ENCODE results near the gene SEPTIN12. TPM values are rescaled to one million over a fixed set of nuclear protein-coding genes. Genes with fewer than 3 reads are reported as not detected.

The SEPTIN12 gene
- total RNA-seq, 3 donors from 2014 or later = not detected

DNA sequence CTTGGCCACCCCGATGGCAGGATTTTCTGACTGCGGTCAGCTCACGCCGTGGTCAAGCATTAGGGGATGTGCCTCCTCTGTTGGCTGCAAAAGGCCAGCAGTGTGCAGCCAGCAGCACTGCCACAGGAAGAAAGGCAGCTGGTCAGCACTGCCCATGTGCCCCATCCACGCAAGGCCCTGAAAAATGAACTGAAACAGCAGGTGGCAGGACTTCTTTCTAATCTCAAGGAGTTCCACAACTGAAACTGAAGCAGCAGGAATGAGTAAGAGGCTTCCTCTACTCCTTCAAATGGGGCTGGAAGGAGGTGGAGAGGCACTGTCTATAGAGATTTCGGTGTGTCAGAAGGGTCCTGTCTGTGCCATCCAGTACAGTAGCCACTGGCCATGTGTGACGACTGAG is 24.4 kb downstream of the SEPTIN12 start:
- TF ChIP-seq, protein P1, sequence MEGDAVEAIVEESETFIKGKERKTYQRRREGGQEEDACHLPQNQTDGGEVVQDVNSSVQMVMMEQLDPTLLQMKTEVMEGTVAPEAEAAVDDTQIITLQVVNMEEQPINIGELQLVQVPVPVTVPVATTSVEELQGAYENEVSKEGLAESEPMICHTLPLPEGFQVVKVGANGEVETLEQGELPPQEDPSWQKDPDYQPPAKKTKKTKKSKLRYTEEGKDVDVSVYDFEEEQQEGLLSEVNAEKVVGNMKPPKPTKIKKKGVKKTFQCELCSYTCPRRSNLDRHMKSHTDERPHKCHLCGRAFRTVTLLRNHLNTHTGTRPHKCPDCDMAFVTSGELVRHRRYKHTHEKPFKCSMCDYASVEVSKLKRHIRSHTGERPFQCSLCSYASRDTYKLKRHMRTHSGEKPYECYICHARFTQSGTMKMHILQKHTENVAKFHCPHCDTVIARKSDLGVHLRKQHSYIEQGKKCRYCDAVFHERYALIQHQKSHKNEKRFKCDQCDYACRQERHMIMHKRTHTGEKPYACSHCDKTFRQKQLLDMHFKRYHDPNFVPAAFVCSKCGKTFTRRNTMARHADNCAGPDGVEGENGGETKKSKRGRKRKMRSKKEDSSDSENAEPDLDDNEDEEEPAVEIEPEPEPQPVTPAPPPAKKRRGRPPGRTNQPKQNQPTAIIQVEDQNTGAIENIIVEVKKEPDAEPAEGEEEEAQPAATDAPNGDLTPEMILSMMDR (IDR thresholded peaks at IDR 0.05) = no peak
- no peak for TF ChIP-seq POLR2A (IDR thresholded peaks at IDR 0.05)
- no peak for TF ChIP-seq POLR2AphosphoS5 (IDR thresholded peaks at IDR 0.05)
- H3K4me1 ChIP-seq = peaks cover 6 to 14% of the 10 kb centered on the region in 2 donors
- H3K27ac ChIP-seq = no peak overlapping the region
- DNase-seq (ENCODE audit: low spot score in 2 of 2) = no peak
- H3K9me3 ChIP-seq = no peaks in the 10 kb centered on the region
- H3K27me3 ChIP-seq = no peaks in the 10 kb centered on the region
- intact Hi-C loops (cut with DNase I; ENCODE audit: low total_unique reads) = no loop called here
- peaks cover 11% of the 10 kb centered on the region for H3K36me3 ChIP-seq
- no peak overlapping the region for H3K4me3 ChIP-seq

DNA sequence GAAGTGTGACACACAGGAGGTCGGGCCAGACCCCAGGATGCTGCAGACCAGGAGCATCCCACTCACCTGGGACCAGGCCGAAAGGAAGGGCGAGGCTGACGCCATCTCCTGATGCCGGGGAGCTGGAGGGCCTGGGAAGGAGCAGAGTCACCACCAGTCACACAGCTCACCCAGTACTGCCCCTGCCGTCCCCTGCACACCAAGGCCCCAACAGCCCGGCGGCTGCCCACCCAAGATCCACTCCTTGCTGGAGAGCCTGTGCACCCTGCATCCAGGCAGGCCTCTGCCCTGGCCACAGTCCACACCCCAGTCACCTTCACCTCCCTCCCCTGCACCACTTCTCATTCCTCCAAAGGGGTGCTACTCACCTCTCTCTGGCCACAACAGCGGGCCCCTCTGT is 25.9 kb downstream of the SEPTIN12 start:
- H3K4me1 ChIP-seq = peaks cover 6 to 14% of the 10 kb centered on the region in 2 donors
- H3K9me3 ChIP-seq = no peaks in the 10 kb centered on the region
- no peak overlapping the region for H3K4me3 ChIP-seq
- DNase-seq (ENCODE audit: low spot score in 2 of 2) = no peak
- H3K27me3 ChIP-seq = no peaks in the 10 kb centered on the region
- peaks cover 11% of the 10 kb centered on the region for H3K36me3 ChIP-seq
- intact Hi-C loops (cut with DNase I; ENCODE audit: low total_unique reads) = no loop called here
- no peak overlapping the region for H3K27ac ChIP-seq
- TF ChIP-seq, protein P1 (IDR thresholded peaks at IDR 0.05) = no peak
- TF ChIP-seq POLR2AphosphoS5 (IDR thresholded peaks at IDR 0.05) = no peak
- no peak for TF ChIP-seq POLR2A (IDR thresholded peaks at IDR 0.05)

DNA sequence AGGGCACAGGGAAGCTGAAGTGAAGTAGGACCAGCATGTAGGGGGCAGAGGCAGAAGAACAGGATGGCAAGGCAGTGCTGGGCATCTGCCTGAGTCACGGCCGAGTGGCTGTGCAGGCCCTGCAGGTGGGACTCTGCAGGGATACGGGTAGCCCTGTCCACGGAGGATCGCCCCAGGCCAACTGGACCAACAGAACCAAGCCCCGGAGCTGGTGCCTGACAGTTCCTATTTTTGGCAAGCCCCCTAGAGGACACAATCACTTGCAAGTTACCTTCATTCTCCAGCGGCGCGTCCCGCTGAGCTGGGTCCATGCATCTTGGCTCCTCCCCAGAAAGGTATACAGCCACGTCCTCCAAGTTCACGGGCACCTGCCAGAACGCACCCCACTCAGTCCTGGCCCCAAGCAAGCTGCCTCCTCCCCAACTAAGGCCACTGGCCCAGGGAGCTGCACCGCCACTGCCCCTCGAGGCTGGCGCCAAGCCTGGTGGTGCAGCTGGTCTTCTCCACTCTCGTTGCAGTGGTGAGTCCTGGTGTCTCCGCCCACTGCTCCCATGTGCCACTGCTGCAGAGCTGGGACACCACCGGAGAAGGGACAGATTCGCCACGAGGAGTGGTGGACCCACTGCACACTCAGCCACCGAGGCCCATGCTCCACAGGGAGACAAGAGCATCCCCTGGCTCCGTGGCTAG is 27.8 kb downstream of the SEPTIN12 start:
- Histone ChIP-seq H3K4me1 (peaks cover 0 to 4% of the 10 kb centered on the region in 2 donors), H3K27me3 (no peaks in the 10 kb centered on the region), H3K4me3 (no peak overlapping the region), H3K9me3 (no peaks in the 10 kb centered on the region), H3K36me3 (peaks cover 11% of the 10 kb centered on the region), H3K27ac (no peak overlapping the region)
- DNase-seq (ENCODE audit: low spot score in 2 of 2) = no peak
- TF ChIP-seq, protein P1 (IDR thresholded peaks at IDR 0.05) = no peak
- TF ChIP-seq POLR2AphosphoS5 (IDR thresholded peaks at IDR 0.05) = no peak
- no peak for TF ChIP-seq POLR2A (IDR thresholded peaks at IDR 0.05)
- intact Hi-C loops (cut with DNase I; ENCODE audit: low total_unique reads) = no loop called here

DNA sequence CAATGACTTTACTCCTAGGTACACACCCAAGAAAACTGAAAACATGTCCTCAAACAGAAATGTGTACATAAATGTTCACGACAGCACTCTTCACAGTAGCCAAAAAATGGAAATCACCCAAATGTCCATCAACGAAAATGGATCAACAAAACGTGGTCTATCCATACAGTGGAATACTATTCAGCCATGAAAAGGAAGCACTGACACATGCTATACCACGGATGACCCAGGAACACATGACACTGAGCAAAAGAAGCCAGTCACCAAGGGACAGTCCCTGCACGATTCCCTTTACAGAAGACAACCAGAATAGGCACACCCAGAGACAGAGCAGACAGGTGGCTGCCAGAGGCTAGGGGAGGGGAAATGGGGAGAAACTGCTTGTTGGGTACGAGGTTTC is 32.5 kb downstream of the SEPTIN12 start:
- H3K9me3 ChIP-seq = no peaks in the 10 kb centered on the region
- TF ChIP-seq POLR2A (IDR thresholded peaks at IDR 0.05) (no peak), POLR2AphosphoS5 (IDR thresholded peaks at IDR 0.05) (no peak)
- TF ChIP-seq, protein P1 (IDR thresholded peaks at IDR 0.05) = no peak
- peaks cover 20% of the 10 kb centered on the region for H3K36me3 ChIP-seq
- intact Hi-C loops (cut with DNase I; ENCODE audit: low total_unique reads) = no loop called here
- DNase-seq (ENCODE audit: low spot score in 2 of 2) = no peak
- no peak overlapping the region for H3K4me3 ChIP-seq
- H3K27ac ChIP-seq = no peak overlapping the region
- H3K27me3 ChIP-seq = no peaks in the 10 kb centered on the region
- H3K4me1 ChIP-seq = no peaks in the 10 kb centered on the region

DNA sequence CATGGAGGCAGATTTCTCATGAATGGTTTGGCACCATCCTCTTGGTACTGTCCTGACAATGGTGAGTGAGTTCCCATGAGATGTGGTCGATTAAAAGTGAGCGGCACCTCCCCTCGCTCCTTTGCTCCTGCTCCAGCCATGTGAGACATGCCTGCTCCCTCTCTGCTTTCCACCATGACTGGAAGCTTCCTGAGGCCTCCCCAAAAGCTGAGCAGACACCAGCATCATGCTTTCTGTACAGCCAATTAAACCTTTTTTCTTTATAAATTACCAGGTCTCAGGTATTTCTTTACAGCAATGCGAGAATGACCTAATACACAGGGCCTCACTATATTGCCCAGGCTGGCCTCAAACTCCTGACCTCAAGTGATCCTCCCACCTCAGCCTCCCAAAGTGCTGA is 33.3 kb downstream of the SEPTIN12 start:
- Histone ChIP-seq H3K4me1 (no peaks in the 10 kb centered on the region), H3K36me3 (peaks cover 12% of the 10 kb centered on the region), H3K27me3 (no peaks in the 10 kb centered on the region), H3K27ac (no peak overlapping the region), H3K4me3 (no peak overlapping the region), H3K9me3 (no peaks in the 10 kb centered on the region)
- no peak for DNase-seq (ENCODE audit: low spot score in 2 of 2)
- no peak for TF ChIP-seq POLR2A (IDR thresholded peaks at IDR 0.05)
- TF ChIP-seq, protein P1 (IDR thresholded peaks at IDR 0.05) = no peak
- no peak for TF ChIP-seq POLR2AphosphoS5 (IDR thresholded peaks at IDR 0.05)
- intact Hi-C loops (cut with DNase I; ENCODE audit: low total_unique reads) = no loop called here
